GM13976 (cell line): ENCODE data around the gene BIRC5.

Experiments used
- DNase-seq: peaks from one replicate; pipeline ENCODE4 v3.0.0; 2012; ENCODE audit warnings: low spot score
- CTCF ChIP-seq: IDR thresholded peaks from 2 replicates; pipeline ENCODE4 v1.5.1; 2012; ENCODE audit warnings: borderline replicate concordance, mild to moderate bottlenecking; ENCODE audit not compliant: insufficient read depth; ENCODE audit errors: extremely low read depth, missing control alignments, control extremely low read depth
- in situ Hi-C: fragments of 300-500 bp; cut with MboI; formaldehyde crosslinking; loops from one replicate; pipeline ENCODE4 v1.12.0; 2022; ENCODE audit warnings: low sequenced_read_pairs, mixed read lengths, inconsistent platforms; ENCODE audit not compliant: unreplicated experiment

BIRC5 gene

DNA sequence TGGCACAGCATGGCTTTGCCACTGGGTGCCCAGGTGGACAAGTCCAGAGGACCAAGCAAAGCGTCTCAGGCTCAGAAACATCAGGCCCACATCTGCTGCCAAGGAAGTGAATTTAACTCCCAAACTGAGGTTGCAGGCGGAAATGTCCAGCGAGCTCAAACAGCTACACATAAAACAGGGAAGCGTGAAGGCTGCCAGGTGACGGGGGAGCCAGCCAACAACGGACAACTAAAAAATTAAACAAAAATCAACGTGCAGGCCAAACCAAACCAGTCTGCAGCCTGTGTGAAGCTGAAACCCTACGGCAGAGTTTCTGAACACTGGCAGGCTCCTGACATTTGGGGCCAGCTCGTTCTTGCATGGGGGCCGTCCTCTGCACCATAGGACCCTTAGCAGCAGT lies 29.7 kb upstream of the BIRC5 start:
- TF ChIP-seq CTCF, result no peak
- DNase-seq, result no peak
- in situ Hi-C loops, result no loop called here

DNA sequence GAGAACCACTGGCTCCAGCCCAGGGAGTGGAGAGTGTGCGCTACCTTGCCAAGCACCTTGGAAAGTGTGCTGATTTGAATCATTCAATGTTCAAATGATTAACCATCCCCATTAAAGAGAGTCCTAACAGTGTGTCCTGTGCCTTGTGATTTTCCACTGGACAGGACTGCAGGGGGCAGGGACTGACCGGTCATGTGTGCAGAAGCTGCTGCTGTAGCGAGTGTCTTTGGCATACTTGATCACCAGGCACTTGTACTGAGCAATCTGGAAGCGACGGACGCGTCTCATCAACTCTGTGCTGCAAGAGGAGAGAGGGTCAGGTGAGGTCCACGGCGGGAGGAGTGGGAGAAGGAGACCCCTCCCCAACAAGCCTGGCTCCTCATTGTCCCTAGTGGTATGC lies 29.2 kb upstream of the BIRC5 start:
- no peak for DNase-seq
- in situ Hi-C loops, result no loop called here
- TF ChIP-seq CTCF, result no peak

GRCh38 chr17:78185981-78186691 lies 27.9 kb upstream of the BIRC5 start:
- no peak for DNase-seq
- no peak for TF ChIP-seq CTCF
- in situ Hi-C loops, result no loop called here

DNA sequence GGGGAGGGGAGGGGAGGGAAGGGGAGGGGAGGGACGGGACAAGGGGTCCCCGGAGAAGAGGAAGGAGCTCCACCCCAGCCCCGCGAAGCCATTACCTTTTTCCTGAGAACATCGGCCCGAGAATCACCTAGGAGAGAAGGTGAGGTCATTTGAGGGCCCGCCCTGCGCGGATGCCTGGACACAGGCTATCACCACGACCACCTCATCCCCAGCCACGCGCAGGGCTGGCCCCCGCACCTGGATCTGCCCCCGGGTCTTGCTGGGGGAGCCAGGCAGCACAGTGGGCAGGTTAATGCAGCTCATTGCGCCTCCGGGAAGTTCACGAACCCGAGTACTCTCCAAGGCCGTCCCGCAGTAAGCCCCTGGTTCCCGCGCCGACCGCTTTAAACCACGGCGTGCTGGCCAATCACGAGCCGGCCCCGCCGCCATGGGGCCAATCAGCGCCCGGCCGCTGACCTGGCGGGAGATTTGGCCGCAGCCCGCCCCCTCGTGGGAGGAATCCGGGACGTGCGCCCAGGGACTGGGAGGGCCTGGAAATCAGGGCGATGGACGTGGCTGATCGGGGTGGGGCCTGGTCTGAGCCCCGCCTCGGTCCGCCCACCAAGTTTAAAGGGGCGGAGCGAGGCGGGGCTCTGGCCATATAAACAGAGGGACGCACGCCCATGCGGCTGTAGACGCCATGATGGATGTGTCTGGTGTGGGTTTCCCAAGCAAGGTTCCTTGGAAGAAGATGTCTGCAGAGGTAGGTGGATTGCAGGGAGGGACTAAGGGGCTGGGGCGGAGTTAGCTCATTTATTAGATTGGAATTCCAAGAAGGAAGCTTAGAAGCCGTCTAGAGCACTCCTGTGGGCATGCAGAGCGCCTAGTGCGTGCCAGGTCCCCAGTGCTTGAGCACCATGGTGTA lies 27.1 kb upstream of the BIRC5 start, which contains the start of the genes AFMID and TK1:
Gene AFMID, plus strand, starts transcription at position 671 of the 904 bp plus-strand sequence. Its CDS starts 9 bp downstream, at position 680.
Gene TK1, minus strand, starts transcription at position 361 of the 904 bp plus-strand sequence. Its CDS starts 58 bp downstream, at position 303.
- TF ChIP-seq CTCF, result peak; percentile 35
- DNase-seq, result peak; percentile 100
- in situ Hi-C loops, result no loop called here

DNA sequence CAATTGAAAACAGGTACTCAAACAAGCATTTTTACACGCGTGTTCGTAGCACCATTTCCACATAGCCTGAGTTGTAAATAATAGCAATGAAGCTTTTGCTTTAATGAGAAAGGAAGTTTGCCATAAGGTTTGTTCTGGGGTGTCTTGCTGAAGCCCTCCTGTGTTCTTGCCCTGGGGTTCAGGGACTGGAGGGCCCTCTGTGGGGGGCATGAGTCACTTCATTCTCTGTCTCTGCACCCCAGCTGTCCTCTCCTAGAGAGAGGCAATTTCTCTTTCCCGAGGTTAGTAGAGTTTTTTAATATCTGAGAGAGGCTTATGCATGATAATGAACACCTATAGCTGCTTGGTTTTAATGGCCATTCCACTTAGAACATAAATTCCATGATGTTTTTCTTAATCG lies 17.3 kb upstream of the BIRC5 start:
- no peak for DNase-seq
- TF ChIP-seq CTCF, result no peak
- in situ Hi-C loops, result no loop called here

DNA sequence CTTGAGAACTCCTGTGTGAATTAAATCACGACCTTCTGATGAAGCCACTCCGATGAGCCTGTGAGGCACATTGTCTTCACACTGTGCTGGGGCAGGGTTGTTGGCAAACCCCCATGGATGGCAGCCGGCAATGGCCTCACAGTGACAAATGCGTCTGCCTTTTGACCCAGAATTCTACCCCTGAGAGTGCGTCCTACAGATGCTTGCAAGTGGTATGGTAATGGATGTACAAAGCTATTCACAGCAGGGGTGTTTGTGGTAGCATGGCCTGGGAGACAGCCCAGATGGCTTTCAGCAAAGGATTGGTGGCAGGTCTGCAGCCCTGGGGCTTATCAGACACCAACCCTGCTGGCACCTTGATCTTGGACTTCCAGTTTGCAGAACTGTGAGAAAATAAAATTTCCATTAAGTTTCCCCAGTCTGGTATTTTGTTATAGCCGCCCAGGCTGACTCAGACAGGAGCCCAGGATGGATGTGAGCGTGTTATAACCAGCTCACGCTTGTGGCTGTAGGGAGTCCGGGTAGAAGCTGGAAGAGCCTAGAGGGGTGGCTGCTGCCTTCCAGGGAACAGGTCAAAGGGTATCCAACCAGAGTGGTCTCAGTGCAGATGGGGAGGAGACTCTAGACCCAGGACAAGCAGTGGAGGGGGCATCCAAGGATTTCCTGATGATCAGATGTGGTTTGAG lies 16.8 kb upstream of the BIRC5 start:
- in situ Hi-C loops, result no loop called here
- DNase-seq, result no peak
- no peak for TF ChIP-seq CTCF
